Left renal cortex interstitium (tissue), 4 donors: ENCODE data around the gene PPID. TPM values are rescaled to one million over a fixed set of nuclear protein-coding genes. Genes with fewer than 3 reads are reported as not detected.
"Not testable (repeated sequence)": the region's sequence is repeated elsewhere in the genome, so short reads cannot be mapped to it uniquely, and the experiment has no call there.

ENCODE experiments used
- DNase-seq, 4 donors: peaks; one replicate each; pipeline ENCODE4 v3.0.0-alpha.2; 2013; ENCODE audit warnings: low read depth in 4 of 4, low spot score in 2 of 4, missing footprints in 1 of 4
- polyA plus RNA-seq, 4 donors: library from polyadenylated mRNA; unstranded; fragments of 120-200 nt; gene quantifications; one replicate each; pipeline ENCODE4 v1.2.1, GENCODE V29; 2013; ENCODE audit not compliant: insufficient read length in 4 of 4

Gene PPID
- polyA plus RNA-seq, 4 donors = 54.5 to 81.2 (median 68.0) TPM

GRCh38 chr4:158739600-158739999 lies 16.4 kb upstream of the PPID start:
- no peak for DNase-seq

DNA sequence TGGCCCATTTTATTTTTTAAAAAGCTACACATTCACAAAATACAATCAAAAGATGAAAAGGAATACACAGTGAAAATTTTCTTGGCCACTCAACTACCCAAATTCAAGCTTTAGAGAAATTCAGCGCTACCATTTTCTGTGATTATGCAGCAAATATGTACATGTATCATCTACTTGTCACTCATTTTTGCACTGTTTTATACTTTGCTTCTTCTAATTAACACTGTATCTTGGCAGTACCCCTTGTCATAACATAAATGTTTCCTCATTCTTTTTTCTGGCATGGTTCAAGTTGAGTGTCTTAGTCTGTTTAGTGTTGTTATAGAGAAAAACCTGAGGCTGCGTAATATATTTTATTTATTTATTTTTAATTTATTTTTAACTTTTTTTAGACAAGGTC lies 15.7 kb upstream of the PPID start:
- DNase-seq = no peak

GRCh38 chr4:158729716-158730559 lies 6.7 kb upstream of the PPID start:
- peak in 3 of 4 donors; percentile 9 to 46 (median 11) for DNase-seq

DNA sequence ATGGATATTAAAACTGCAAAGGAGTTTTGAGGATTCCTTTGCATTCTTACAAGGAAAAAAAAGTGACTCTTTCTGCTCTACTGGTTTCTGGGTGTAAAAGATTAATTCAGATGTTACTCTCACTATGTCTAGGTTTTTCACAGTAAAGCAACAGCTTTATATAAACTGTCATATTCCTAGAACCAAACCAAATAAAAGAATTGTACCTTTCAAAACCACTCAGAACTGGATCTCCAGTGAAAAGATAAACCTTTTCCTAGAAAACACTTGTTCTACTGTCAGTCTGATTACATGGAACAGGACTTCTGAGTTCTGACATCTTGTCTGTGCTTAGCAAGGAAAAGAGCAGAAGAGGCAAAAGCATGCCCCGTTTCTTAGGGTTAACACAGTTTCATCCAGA lies 5.0 kb upstream of the PPID start:
- no peak for DNase-seq

DNA sequence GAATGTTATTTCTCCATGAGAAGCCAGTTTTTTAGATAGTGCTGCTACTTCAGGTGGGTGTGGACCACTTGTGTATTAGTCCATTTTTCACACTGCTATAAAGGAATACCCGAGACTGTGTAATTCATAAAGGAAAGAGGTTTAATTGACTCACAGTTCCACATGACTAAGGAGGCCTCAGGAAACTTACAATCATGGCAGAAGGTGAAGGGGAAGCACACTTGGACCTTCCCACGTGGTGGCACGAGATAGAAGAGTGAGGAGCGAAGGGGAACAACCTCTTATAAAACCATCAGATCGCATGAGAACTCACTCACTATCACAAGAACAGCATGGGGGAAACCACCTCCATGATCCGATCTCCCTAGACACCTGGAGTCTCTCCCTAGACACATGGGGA lies 3.4 kb upstream of the PPID start:
- DNase-seq = no peak

DNA sequence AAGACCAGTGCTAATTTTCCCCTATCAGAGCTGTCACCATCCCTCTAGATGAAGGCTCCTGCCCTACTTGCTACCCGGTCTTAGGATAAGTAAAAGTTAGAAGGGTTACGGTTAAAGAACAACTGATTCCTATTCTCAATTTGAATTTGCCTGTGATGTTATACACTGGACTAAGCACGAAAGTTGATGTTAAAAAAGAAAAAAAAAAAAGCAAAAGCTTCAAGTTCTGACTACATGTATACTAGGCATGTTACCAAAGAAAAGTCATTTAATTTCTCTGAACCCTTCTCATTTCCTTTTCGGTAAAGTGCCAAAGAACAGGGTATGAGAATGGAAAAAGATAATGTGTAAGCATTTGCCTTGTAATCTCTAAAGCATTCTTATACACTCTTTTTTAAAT lies 1.4 kb upstream of the PPID start:
- DNase-seq = no peak

GRCh38 chr4:158722291-158722916 lies 792 bp downstream of the PPID start:
- peak in 3 of 4 donors; percentile 15 to 47 (median 29) for DNase-seq

DNA sequence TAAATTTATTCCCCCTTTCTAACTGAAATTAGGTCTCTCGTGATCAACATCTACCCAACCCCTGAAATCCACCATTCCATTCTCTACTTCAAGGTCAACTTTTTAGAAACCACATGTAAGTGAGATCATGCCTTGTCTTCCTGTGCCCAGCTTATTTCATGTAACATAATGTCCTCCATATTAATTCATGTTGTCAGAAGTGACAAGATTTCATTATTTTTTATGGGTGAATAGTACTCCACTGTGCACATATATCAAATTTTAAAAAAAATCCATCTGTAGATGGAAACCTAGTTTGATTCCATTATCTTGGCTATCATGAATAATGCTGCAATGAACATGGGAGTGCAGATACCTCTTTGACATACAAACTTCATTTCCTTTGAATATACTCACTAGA lies 1.5 kb downstream of the PPID start:
- no peak for DNase-seq

DNA sequence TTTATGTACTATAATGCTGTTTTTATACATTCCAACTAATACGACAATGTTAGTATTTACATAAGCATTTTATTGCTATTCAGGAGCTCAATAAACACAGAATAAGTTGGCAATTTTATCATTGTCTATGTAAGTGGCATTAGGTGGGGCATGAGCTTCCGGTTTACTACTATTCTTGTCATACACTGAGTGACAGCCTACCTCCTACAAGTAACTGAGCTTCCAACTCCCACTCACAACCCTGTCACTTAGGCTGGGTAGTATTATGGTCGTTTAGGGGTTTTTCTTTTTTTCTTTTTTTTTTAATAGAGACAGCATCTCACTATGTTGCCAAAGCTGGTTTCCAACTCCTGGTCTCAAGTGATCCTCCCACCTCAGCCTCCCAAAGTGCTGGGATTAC lies 7.4 kb downstream of the PPID start:
- no peak for DNase-seq

DNA sequence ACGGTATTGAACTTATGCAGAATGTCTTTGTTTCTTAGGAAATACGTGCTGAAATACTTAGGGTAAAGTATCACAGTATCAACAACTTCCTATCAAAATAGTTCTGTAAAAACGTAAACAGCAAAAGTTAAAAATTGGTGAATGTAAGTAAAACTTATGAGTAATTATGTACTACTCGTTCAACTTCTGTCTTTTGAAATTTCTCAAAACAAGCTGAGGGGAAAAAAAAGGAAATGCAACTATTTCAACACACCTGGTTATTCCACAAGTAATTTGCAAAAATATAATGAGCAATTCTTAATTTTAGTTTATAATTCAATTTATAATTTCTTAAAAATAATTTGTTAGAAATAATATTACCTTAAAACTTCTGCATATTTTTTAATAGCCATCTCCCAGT lies 8.3 kb downstream of the PPID start:
- DNase-seq = no peak

- DNase-seq = not testable (repeated sequence)
These were observed 10.6 kb downstream of the PPID start for GRCh38 chr4:158712622-158713021.

- no peak for DNase-seq
These were observed 12.4 kb downstream of the PPID start for GRCh38 chr4:158710814-158711213.

DNA sequence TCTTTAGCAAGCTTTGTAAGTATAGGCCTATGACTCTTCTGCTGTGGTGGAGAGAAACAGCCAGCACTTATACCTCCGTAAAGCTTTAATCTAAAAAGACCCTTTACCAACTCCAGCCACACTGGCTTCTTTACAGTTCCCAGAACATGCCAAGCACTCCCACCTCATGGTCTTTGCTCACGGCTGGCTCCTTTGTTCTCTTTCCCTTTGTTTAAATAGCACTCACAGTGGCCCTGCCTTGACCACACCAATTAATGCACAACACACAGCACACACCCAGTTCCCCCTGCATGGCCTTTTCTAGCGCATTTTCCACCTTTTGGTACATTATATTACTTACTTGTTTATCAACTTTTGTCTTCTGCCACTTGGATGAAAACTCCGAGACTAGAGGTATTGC lies 18.9 kb downstream of the PPID start:
- no peak for DNase-seq

DNA sequence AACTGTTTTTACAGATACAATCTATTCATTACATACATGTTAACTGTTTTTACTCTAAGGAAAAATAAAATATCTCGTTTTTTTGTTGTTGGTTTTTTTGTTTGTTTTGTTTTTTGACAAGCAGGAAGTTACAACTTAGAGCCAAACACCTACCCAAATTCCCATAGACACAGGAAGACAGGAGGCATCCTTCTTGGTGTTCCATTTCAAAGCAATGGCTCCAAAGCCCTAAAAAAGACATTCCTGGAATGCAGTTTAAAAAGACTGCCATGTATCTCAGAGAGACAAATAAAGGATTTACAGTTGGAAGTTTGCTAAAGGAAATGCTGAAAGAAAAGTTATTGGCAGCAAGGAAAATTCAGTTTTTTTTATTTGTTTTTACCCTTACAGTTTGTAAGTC lies 34.4 kb downstream of the PPID start:
- no peak for DNase-seq

DNA sequence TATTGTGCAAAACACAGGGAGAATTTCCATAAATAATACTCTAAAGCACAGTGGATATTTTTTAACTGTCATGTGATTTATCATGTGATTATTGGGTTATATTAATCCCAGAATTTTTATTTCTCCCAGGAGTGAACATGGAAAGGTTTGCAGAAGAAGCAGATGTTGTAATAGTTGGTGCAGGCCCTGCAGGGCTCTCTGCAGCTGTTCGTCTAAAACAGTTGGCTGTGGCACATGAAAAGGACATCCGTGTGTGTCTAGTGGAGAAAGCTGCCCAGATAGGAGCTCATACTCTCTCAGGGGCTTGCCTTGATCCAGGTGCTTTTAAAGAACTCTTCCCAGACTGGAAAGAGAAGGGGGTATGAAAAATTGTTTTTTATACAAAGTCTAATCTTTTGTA lies 41.1 kb downstream of the PPID start:
- DNase-seq = no peak

- no peak for DNase-seq
These were observed 41.6 kb downstream of the PPID start for GRCh38 chr4:158681629-158682028.

DNA sequence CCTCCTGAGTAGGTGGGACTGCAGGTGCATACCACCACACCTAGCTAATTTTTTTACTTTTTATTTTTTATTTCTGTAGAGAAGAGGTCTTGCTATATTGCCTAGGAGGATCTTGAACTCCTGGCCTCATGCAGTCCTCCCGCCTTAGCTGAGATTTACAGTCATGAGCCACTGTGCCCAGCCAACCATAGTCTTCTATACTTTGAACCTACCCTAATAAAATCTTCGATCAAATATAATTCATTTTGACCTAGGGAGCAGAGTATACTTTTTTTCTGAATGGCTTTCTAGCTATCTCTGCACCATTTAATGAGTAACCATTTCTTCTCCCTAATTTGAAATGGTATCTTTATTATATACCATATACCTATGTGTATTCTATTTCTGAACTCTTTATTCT lies 44.4 kb downstream of the PPID start:
- no peak for DNase-seq

DNA sequence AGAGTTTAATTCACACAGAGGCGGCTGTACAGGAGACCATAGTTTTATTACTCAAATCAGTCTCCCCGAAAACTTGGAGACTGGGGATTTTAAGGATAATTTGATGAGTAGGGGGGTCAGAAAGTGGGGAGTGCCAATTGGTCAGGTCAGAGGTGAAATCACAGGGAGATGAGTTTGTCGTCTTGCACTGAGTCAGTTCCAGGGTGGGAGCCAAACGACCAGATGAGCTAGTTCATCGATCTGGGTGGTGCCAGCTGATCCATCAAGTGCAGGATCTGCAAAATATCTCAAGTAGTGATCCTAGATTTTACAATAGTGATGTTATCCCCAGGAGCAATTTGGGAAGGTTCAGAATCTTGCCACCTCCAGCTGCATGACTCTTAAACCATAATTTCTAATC lies 47.1 kb downstream of the PPID start:
- no peak for DNase-seq

GRCh38 chr4:158673633-158674032 lies 49.6 kb downstream of the PPID start:
- DNase-seq = no peak

DNA sequence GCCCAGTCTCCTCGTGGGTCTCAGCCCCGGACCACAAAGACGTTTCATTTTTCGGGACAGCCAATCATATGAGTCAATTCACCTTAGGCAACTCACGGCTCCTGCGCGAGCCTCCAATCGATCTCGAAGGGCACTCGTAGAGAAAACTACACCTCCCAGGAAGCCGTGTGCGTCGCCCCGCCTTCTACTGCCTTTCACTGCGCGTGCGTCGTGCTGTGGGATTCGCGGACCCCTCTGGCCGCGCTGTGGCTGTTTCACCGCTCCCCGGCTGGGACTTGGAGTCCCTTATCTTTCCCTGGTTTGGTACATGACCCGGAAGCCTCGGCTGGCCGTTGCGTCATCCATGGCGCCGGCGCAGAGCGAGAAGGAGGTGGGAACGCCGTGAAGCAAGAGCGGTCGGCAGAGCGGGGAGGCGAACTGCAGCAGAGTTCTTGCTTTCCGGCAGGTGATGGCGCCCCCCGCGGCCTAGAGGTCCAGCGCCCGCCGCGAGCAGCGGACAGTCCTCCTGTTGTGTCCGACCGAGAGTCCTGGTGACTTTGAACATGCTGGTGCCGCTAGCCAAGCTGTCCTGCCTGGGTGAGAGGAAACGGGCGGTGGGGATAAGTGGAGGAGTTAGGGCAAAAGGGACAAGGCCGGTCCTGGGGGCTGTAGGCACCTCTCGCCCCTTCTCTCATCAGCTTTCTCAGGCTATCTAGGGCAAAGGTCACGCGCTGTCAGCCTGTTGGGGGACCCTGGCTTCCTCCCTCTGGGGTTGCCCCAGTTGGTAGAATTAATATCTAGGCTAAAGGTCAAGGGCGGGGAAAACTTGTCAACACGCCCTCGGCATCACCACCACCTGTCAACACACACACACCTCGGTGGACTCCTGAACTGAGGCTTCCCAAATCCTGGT lies 51.0 kb downstream of the PPID start, which contains the start of gene ETFDH:
Gene ETFDH (plus strand): TSS at position 382 of the 892 bp plus-strand sequence. CDS start 161 bp downstream, at position 543.
- DNase-seq = peak; percentile 94 to 99 (median 98)

GRCh38 chr4:158671665-158671914 lies 51.6 kb downstream of the PPID start, which contains the start of gene C4orf46:
Gene C4orf46, minus strand, starts transcription at chr4:158671887. Its CDS starts 86 bp downstream, at chr4:158671801.
- peak in 1 of 4 donors; percentile 20 for DNase-seq
